Measurements from ENCODE around the gene TERB2. TPM values are rescaled to one million over a fixed set of nuclear protein-coding genes. Genes with fewer than 3 reads are reported as not detected.

TERB2 gene
- total and polyA plus RNA-seq, 2 donors (not counting 3 experiments of a cell fraction or from before 2014, with no cell fraction given): not detected

DNA sequence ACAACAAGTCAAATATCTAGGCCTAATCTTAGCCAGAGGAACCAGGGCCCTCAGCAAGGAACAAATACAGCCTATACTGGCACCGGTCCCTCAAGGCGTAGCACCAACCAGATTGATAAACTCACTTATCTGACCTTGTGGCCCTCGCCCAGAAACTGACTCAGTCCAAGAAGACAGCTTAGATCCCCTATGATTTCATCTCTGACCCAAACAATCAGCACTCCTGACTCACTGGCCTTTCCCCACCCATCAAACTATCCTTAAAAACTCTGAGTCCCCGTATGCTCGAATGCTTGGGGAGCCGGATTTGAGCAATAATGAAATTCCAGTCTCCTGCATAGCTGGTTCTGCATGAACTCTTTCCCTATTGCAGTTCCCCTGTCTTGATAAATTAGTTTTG, 64.9 kb downstream of the TERB2 start:
- ChIA-PET CTCF (interaction anchor here (1.1 to 1.2 kb wide), 3 partner anchors 10 to 168 kb away, joined by 3 read pairs; no protein-coding TSS in a partner anchor), POLR2A (no interaction called here)
- H3K79me2 ChIP-seq (ENCODE audit: control insufficient read depth, insufficient read depth, low read length): peaks cover 2% of the 10 kb centered on the region
- H3K4me2 ChIP-seq (ENCODE audit: insufficient read depth, low read length): no peak overlapping the region
- H3K27ac ChIP-seq (ENCODE audit: insufficient read depth, low read depth, low read length): no peak overlapping the region
- peaks cover 0 to 3% of the 10 kb centered on the region in 2 experiments for H3K27me3 ChIP-seq (ENCODE audit: control insufficient read depth in 2 of 2, insufficient read depth in 2 of 2, low read length in 2 of 2)
- no peaks in the 10 kb centered on the region for H3K9me1 ChIP-seq (replicated peaks; ENCODE audit: control insufficient read depth, extremely low read depth, insufficient read depth, low read length)
- H3K4me3 ChIP-seq (replicated peaks in 1 of 3; ENCODE audit: insufficient read depth in 1 of 3, low read depth in 1 of 3, low read length in 3 of 3): no peak overlapping the region
- BruUV-seq (replicated peaks): no TSS peak
- DNase-seq (ENCODE audit: low read depth, low spot score) (no peak), FAIRE-seq (no peak)
- no peak overlapping the region for H2AFZ ChIP-seq (ENCODE audit: low read depth, low read length)
- no peaks in the 10 kb centered on the region for H3K9me3 ChIP-seq (replicated peaks; ENCODE audit: control insufficient read depth, insufficient read depth, low read length)
- H3K36me3 ChIP-seq (ENCODE audit: control insufficient read depth in 2 of 2, extremely low read depth in 1 of 2, insufficient read depth in 2 of 2, low read length in 2 of 2): no peaks in the 10 kb centered on the region
- H4K20me1 ChIP-seq (replicated peaks; ENCODE audit: control insufficient read depth, extremely low read depth, insufficient read depth, low read length): no peaks in the 10 kb centered on the region
- intact Hi-C loops (cut with micrococcal nuclease) (no loop called here), dilution Hi-C loops (cut with MboI; ENCODE audit: extremely low pct_ligation_motif_present, low sequenced_read_pairs) (no loop called here)
- H3K4me1 ChIP-seq (ENCODE audit: control insufficient read depth, extremely low read depth, insufficient read depth, low read length): peaks cover 13% of the 10 kb centered on the region
- H3K9ac ChIP-seq (replicated peaks; ENCODE audit: extremely low read depth, insufficient read depth, low read length): no peak overlapping the region
- TF ChIP-seq EZH2 (IDR thresholded peaks at IDR 0.05; ENCODE audit: borderline replicate concordance, low read depth, low read length, severe bottlenecking) (no peak), MYC (IDR thresholded peaks at IDR 0.05; ENCODE audit: low read depth, low read length) (no peak), POLR2AphosphoS5 (IDR thresholded peaks at IDR 0.05; ENCODE audit: insufficient read depth, low read depth, low read length) (no peak)

DNA sequence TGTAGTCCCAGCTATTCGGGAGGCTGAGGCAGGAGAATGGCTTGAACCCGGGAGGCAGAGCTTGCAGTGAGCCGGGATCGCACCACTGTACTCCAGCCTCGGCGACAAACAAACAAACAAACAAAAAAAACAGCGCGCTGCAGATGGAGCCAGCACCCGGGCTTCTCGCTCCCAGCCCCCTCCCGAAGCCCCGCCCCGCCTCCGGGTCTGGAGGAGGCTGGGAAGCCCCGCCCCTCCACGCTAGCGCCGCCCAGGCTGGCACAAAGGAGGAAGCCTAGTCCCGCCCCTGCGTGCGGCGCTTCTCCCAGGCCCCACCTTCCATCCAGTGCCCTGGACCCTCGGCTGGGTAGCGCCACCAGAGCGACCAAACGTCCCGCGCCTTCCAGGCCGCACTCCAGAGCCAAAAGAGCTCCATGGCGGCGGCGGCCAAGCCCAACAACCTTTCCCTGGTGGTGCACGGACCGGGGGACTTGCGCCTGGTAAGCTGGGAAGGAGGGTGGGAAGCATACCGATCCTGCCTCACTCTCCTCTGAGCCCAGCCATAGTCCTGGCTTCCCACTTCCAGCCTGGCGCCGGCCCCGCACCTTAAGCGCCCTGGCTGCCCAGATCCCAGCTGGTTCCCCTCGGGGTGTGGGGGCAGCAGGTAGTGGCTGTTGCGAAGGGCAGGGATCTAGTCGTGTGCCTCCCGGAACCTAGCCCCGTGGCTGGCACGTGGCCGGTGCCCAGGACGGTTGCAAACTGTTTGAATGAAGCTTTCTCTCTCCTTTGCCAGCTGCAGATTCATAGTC, 66.6 kb downstream of the TERB2 start, which contains the start of gene SORD:
Gene SORD (plus strand): TSS at position 325 of the 788 bp plus-strand sequence. CDS start 89 bp downstream, at position 414.
- DNase-seq (ENCODE audit: low read depth, low spot score) (peak; percentile 90), FAIRE-seq (peak; percentile 83)
- TF ChIP-seq EZH2 (IDR thresholded peaks at IDR 0.05; ENCODE audit: borderline replicate concordance, low read depth, low read length, severe bottlenecking): no peak
- no peak for TF ChIP-seq GATA2 (IDR thresholded peaks at IDR 0.05; ENCODE audit: insufficient read depth, insufficient read length, low read depth, low read length)
- TF ChIP-seq POLR2AphosphoS5 (IDR thresholded peaks at IDR 0.05; ENCODE audit: insufficient read depth, low read depth, low read length): peak; percentile 55
- no peak for TF ChIP-seq FOS (IDR thresholded peaks at IDR 0.05; ENCODE audit: borderline replicate concordance, insufficient read depth, low read length)
- no peak for TF ChIP-seq POLR2A (IDR thresholded peaks at IDR 0.05; ENCODE audit: low read depth, low read length)
- no peak for TF ChIP-seq MAX (IDR thresholded peaks at IDR 0.05; ENCODE audit: insufficient read depth, insufficient read length)
- no peak for TF ChIP-seq CTCF (IDR thresholded peaks at IDR 0.05; ENCODE audit: extremely low read depth in 1 of 2, insufficient read depth in 1 of 2, low read depth in 1 of 2, low read length in 2 of 2)
- TF ChIP-seq MYC (IDR thresholded peaks at IDR 0.05; ENCODE audit: low read depth, low read length): peak; percentile 24
- no peak for TF ChIP-seq JUN (IDR thresholded peaks at IDR 0.05; ENCODE audit: borderline replicate concordance, insufficient read depth, insufficient read length, low read depth)
- H3K9me3 ChIP-seq (replicated peaks; ENCODE audit: control insufficient read depth, insufficient read depth, low read length): no peaks in the 10 kb centered on the region
- peaks cover 0 to 2% of the 10 kb centered on the region in 2 experiments for H3K27me3 ChIP-seq (ENCODE audit: control insufficient read depth in 2 of 2, insufficient read depth in 2 of 2, low read length in 2 of 2)
- BruUV-seq (replicated peaks): TSS peak; percentile 34
- H3K4me1 ChIP-seq (ENCODE audit: control insufficient read depth, extremely low read depth, insufficient read depth, low read length): peaks cover 25% of the 10 kb centered on the region
- no peaks in the 10 kb centered on the region for H3K9me1 ChIP-seq (replicated peaks; ENCODE audit: control insufficient read depth, extremely low read depth, insufficient read depth, low read length)
- dilution Hi-C loops (cut with MboI; ENCODE audit: extremely low pct_ligation_motif_present, low sequenced_read_pairs) (no loop called here), intact Hi-C loops (cut with micrococcal nuclease) (no loop called here)
- H4K20me1 ChIP-seq (replicated peaks; ENCODE audit: control insufficient read depth, extremely low read depth, insufficient read depth, low read length): no peaks in the 10 kb centered on the region
- peak within 1 kb of the TSS; percentile 83 for H3K4me2 ChIP-seq (ENCODE audit: insufficient read depth, low read length)
- peak within 1 kb of the TSS; percentile 53 for H3K27ac ChIP-seq (ENCODE audit: insufficient read depth, low read depth, low read length)
- ChIA-PET POLR2A (no interaction called here), CTCF (interaction anchor here (1.4 to 2.4 kb wide), 2 partner anchors 13 to 95 kb away, joined by 6 to 15 read pairs; no protein-coding TSS in a partner anchor)
- peak within 1 kb of the TSS; percentile 99 for H2AFZ ChIP-seq (ENCODE audit: low read depth, low read length)
- H3K36me3 ChIP-seq (ENCODE audit: control insufficient read depth in 2 of 2, extremely low read depth in 1 of 2, insufficient read depth in 2 of 2, low read length in 2 of 2): no peaks in the 10 kb centered on the region
- H3K79me2 ChIP-seq (ENCODE audit: control insufficient read depth, insufficient read depth, low read length): peaks cover 4% of the 10 kb centered on the region
- peak within 1 kb of the TSS; percentile 68 for H3K9ac ChIP-seq (replicated peaks; ENCODE audit: extremely low read depth, insufficient read depth, low read length)
- peak within 1 kb of the TSS; percentile 46 to 75 (median 70) for H3K4me3 ChIP-seq (replicated peaks in 1 of 3; ENCODE audit: insufficient read depth in 1 of 3, low read depth in 1 of 3, low read length in 3 of 3)
